Fibroblast of skin of right biceps (primary cell): ENCODE measurements around the gene ZBTB7B.
"Not testable (repeated sequence)": the region's sequence is repeated elsewhere in the genome, so short reads cannot be mapped to it uniquely, and the experiment has no call there.

Source experiments
- DNase-seq: peaks from one replicate; pipeline ENCODE4 v3.0.0-alpha.2; 2013

Gene ZBTB7B

GRCh38 chr1:154969246-154969645 lies 33.4 kb upstream of the ZBTB7B start:
- DNase-seq = no peak

GRCh38 chr1:154969860-154970452 lies 32.6 kb upstream of the ZBTB7B start:
- no peak for DNase-seq

- DNase-seq = peak; percentile 97
Measured at GRCh38 chr1:154970631-154971340, 31.8 kb upstream of the ZBTB7B start, which contains the start of gene SHC1. Gene SHC1, minus strand, starts transcription at chr1:154970747. Its CDS starts 221 bp downstream, at chr1:154970526.

- no peak for DNase-seq
Measured at GRCh38 chr1:154971341-154971998, 31.1 kb upstream of the ZBTB7B start.

- no peak for DNase-seq
Measured at GRCh38 chr1:154972213-154972516, 30.4 kb upstream of the ZBTB7B start.

GRCh38 chr1:154972517-154973343 lies 29.9 kb upstream of the ZBTB7B start:
- peak; percentile 99 for DNase-seq

- peak; percentile 98 for DNase-seq
Measured at GRCh38 chr1:154973344-154974101, 29.1 kb upstream of the ZBTB7B start.

- DNase-seq = peak; percentile 100
Measured at GRCh38 chr1:154974102-154974807, 28.3 kb upstream of the ZBTB7B start, which contains the start of gene CKS1B. Gene CKS1B, plus strand, starts transcription at chr1:154974681. Its CDS starts 65 bp downstream, at chr1:154974746.

GRCh38 chr1:154974808-154975408 lies 27.7 kb upstream of the ZBTB7B start:
- DNase-seq = peak; percentile 95

GRCh38 chr1:154975409-154976059 lies 27.1 kb upstream of the ZBTB7B start:
- peak; percentile 46 for DNase-seq

GRCh38 chr1:154977762-154978161 lies 24.8 kb upstream of the ZBTB7B start:
- not testable (repeated sequence) for DNase-seq

GRCh38 chr1:154978360-154978759 lies 24.2 kb upstream of the ZBTB7B start:
- DNase-seq = no peak

GRCh38 chr1:154982341-154982740 lies 20.3 kb upstream of the ZBTB7B start:
- DNase-seq = no peak

- DNase-seq = peak; percentile 100
Measured at GRCh38 chr1:154982897-154983648, 19.5 kb upstream of the ZBTB7B start, which contains the start of gene FLAD1. Gene FLAD1, plus strand, starts transcription at chr1:154983344. Its CDS starts 351 bp downstream, at chr1:154983695.

- DNase-seq = no peak
Measured at GRCh38 chr1:154983776-154984466, 18.7 kb upstream of the ZBTB7B start.

GRCh38 chr1:154986736-154987135 lies 15.9 kb upstream of the ZBTB7B start:
- not testable (repeated sequence) for DNase-seq

GRCh38 chr1:154987326-154987725 lies 15.3 kb upstream of the ZBTB7B start:
- DNase-seq = no peak

GRCh38 chr1:154988058-154988954 lies 14.3 kb upstream of the ZBTB7B start:
- DNase-seq = no peak
